ENCODE data around the gene FBXO5. TPM values are rescaled to one million over a fixed set of nuclear protein-coding genes. Genes with fewer than 3 reads are reported as not detected.

Gene FBXO5
- total RNA-seq, 1 donor from 2014 or later: 111 TPM

DNA sequence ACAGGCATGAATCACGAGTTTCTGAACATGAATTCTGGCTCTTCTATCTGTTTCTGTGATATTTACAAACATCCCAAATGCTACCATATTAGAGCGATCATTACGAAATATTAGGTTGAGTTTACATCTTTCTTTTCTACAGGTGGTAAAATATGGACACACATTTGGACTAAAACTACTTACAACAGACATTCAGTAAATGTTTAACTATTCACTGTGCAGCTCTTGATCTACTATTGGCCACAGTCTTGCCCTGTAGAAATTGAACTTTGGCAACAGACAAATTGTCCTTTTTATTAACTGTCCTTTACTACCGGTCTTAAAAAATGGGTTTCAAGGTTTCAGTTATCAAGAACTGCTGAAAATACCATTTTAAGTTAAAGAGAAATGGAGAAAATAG lies 46.1 kb upstream of the FBXO5 start:
- Histone ChIP-seq H3K9ac (no peak overlapping the region), H3K27me3 (no peaks in the 10 kb centered on the region), H4K20me1 (ENCODE audit: low read depth) (no peaks in the 10 kb centered on the region), H2AFZ (replicated peaks) (no peak overlapping the region), H3K36me3 (no peaks in the 10 kb centered on the region), H3K4me2 (no peak overlapping the region), H3K4me3 (no peak overlapping the region), H3K79me2 (ENCODE audit: low read depth) (no peaks in the 10 kb centered on the region), H3F3A (ENCODE audit: low read depth) (no peaks in the 10 kb centered on the region), H3K9me3 (ENCODE audit: low read depth) (no peaks in the 10 kb centered on the region), H3K27ac (no peak overlapping the region), H3K4me1 (no peaks in the 10 kb centered on the region)
- H3K4me3 Mint-ChIP-seq: no peak overlapping the region
- H3K27ac Mint-ChIP-seq: no peak overlapping the region
- H3K36me3 Mint-ChIP-seq: no peaks in the 10 kb centered on the region
- H3K27me3 Mint-ChIP-seq (ENCODE audit: insufficient read depth, low read depth): no peaks in the 10 kb centered on the region
- TF ChIP-seq EZH2 (IDR thresholded peaks at IDR 0.05) (no peak), EZH2phosphoT487 (IDR thresholded peaks at IDR 0.05) (no peak)
- TF ChIP-seq, protein P1, sequence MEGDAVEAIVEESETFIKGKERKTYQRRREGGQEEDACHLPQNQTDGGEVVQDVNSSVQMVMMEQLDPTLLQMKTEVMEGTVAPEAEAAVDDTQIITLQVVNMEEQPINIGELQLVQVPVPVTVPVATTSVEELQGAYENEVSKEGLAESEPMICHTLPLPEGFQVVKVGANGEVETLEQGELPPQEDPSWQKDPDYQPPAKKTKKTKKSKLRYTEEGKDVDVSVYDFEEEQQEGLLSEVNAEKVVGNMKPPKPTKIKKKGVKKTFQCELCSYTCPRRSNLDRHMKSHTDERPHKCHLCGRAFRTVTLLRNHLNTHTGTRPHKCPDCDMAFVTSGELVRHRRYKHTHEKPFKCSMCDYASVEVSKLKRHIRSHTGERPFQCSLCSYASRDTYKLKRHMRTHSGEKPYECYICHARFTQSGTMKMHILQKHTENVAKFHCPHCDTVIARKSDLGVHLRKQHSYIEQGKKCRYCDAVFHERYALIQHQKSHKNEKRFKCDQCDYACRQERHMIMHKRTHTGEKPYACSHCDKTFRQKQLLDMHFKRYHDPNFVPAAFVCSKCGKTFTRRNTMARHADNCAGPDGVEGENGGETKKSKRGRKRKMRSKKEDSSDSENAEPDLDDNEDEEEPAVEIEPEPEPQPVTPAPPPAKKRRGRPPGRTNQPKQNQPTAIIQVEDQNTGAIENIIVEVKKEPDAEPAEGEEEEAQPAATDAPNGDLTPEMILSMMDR (IDR thresholded peaks at IDR 0.05): no peak
- DNase-seq (ENCODE audit: low spot score): no peak
- H3K9me3 Mint-ChIP-seq: no peaks in the 10 kb centered on the region
- no peaks in the 10 kb centered on the region for H3K4me1 Mint-ChIP-seq

DNA sequence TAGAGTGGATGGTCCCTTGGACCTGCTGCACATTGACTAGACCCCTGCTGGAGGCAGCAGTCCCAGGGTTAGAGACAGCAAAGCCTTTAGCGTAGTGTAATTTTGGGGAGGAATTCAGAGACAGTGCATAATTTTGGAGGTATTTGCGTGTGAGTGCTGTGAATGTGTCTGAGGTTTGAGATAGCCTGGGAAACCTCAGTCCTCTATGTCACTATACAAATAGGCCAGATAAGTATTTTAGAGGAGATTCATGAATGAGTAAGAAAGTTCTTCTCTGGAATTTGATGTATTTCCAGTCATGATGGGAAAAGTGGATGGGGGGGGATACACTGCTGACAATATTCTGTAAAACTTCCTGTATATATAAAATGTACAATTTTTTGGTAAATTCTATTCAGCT lies 45.4 kb upstream of the FBXO5 start:
- no peak overlapping the region for H3K9ac ChIP-seq
- no peak overlapping the region for H3K27ac Mint-ChIP-seq
- no peak overlapping the region for H3K4me3 Mint-ChIP-seq

DNA sequence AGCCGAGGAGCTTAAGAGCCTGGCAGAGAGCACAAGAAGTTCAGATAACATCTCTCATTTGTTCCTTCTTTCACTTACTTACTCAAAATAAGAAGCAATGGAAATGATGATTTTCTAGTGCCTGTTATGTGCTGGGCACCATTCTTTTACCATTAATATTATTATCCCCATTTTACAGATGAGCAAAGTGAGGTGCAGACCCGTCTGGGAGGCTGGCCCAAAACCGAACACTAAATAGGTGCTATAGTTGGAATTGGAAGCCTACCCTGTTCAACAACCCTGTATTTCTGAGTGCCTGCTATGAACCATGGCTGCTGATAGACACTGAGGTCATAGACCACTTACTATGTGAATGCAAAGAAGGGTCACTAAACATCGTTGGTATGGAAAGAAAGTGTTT lies 44.6 kb upstream of the FBXO5 start:
- H3K36me3 ChIP-seq: no peaks in the 10 kb centered on the region
- TF ChIP-seq, protein P1 (IDR thresholded peaks at IDR 0.05): no peak
- TF ChIP-seq EZH2phosphoT487 (IDR thresholded peaks at IDR 0.05) (no peak), EZH2 (IDR thresholded peaks at IDR 0.05) (no peak)
- H3K79me2 ChIP-seq (ENCODE audit: low read depth): no peaks in the 10 kb centered on the region
- no peak overlapping the region for H2AFZ ChIP-seq (replicated peaks)
- H4K20me1 ChIP-seq (ENCODE audit: low read depth): no peaks in the 10 kb centered on the region
- H3K27me3 ChIP-seq: no peaks in the 10 kb centered on the region
- no peak overlapping the region for H3K9ac ChIP-seq
- Mint-ChIP-seq H3K9me3 (no peaks in the 10 kb centered on the region), H3K27me3 (ENCODE audit: insufficient read depth, low read depth) (no peaks in the 10 kb centered on the region), H3K4me1 (no peaks in the 10 kb centered on the region), H3K36me3 (no peaks in the 10 kb centered on the region), H3K4me3 (no peak overlapping the region), H3K27ac (no peak overlapping the region)
- H3F3A ChIP-seq (ENCODE audit: low read depth): no peaks in the 10 kb centered on the region
- no peak overlapping the region for H3K27ac ChIP-seq
- H3K4me2 ChIP-seq: no peak overlapping the region
- H3K4me1 ChIP-seq: no peaks in the 10 kb centered on the region
- no peaks in the 10 kb centered on the region for H3K9me3 ChIP-seq (ENCODE audit: low read depth)
- no peak for DNase-seq (ENCODE audit: low spot score)
- H3K4me3 ChIP-seq: no peak overlapping the region

More for the DNA sequence above, 45.4 kb upstream of the FBXO5 start:
- no peaks in the 10 kb centered on the region for H4K20me1 ChIP-seq (ENCODE audit: low read depth)
- Mint-ChIP-seq H3K4me1 (no peaks in the 10 kb centered on the region), H3K9me3 (no peaks in the 10 kb centered on the region), H3K27me3 (ENCODE audit: insufficient read depth, low read depth) (no peaks in the 10 kb centered on the region), H3K36me3 (no peaks in the 10 kb centered on the region)
- no peak overlapping the region for H3K4me3 ChIP-seq
- no peak for DNase-seq (ENCODE audit: low spot score)
- no peak overlapping the region for H3K4me2 ChIP-seq
- H3K79me2 ChIP-seq (ENCODE audit: low read depth): no peaks in the 10 kb centered on the region
- H3K27me3 ChIP-seq: no peaks in the 10 kb centered on the region
- no peaks in the 10 kb centered on the region for H3F3A ChIP-seq (ENCODE audit: low read depth)
- no peaks in the 10 kb centered on the region for H3K9me3 ChIP-seq (ENCODE audit: low read depth)
- no peak overlapping the region for H2AFZ ChIP-seq (replicated peaks)
- no peak overlapping the region for H3K27ac ChIP-seq
- TF ChIP-seq EZH2 (IDR thresholded peaks at IDR 0.05): no peak
- TF ChIP-seq, protein P1 (IDR thresholded peaks at IDR 0.05): no peak
- TF ChIP-seq EZH2phosphoT487 (IDR thresholded peaks at IDR 0.05): no peak
- H3K36me3 ChIP-seq: no peaks in the 10 kb centered on the region
- H3K4me1 ChIP-seq: no peaks in the 10 kb centered on the region

DNA sequence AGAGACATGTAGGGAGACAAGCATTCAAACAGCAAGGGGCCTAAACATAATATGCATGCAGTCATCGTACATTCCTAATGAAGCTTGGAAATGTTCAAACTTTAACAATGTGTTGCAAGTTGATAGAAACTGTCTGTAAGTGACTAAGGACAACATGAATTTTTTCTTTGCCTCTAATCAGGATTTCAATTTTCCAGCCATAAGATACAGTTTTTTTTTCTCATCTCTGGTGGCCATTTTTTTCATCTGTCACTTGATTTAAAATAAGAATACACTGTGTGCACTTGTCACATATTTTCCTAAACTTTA lies 41.8 kb upstream of the FBXO5 start:
- Histone ChIP-seq H4K20me1 (ENCODE audit: low read depth) (no peaks in the 10 kb centered on the region), H3K4me2 (no peak overlapping the region), H3K4me1 (no peaks in the 10 kb centered on the region), H3K9me3 (ENCODE audit: low read depth) (no peaks in the 10 kb centered on the region), H2AFZ (replicated peaks) (no peak overlapping the region), H3F3A (ENCODE audit: low read depth) (no peaks in the 10 kb centered on the region), H3K36me3 (no peaks in the 10 kb centered on the region), H3K79me2 (ENCODE audit: low read depth) (no peaks in the 10 kb centered on the region), H3K9ac (no peak overlapping the region), H3K4me3 (no peak overlapping the region), H3K27ac (no peak overlapping the region), H3K27me3 (no peaks in the 10 kb centered on the region)
- no peaks in the 10 kb centered on the region for H3K27me3 Mint-ChIP-seq (ENCODE audit: insufficient read depth, low read depth)
- DNase-seq (ENCODE audit: low spot score): no peak
- H3K36me3 Mint-ChIP-seq: peaks cover 2% of the 10 kb centered on the region
- TF ChIP-seq, protein P1 (IDR thresholded peaks at IDR 0.05): peak; percentile 3
- no peak for TF ChIP-seq EZH2phosphoT487 (IDR thresholded peaks at IDR 0.05)
- no peak for TF ChIP-seq EZH2 (IDR thresholded peaks at IDR 0.05)
- H3K9me3 Mint-ChIP-seq: no peaks in the 10 kb centered on the region
- H3K4me3 Mint-ChIP-seq: no peak overlapping the region
- no peaks in the 10 kb centered on the region for H3K4me1 Mint-ChIP-seq
- no peak overlapping the region for H3K27ac Mint-ChIP-seq
